SK-N-MC (cell line): ENCODE results near the gene VAV2.

Experiments
- DNase-seq: peaks from one replicate; pipeline ENCODE4 v3.0.0-alpha.2; 2011; ENCODE audit warnings: low read depth, low spot score
- H3K27ac ChIP-seq: fragments of 200-600 bp; sonication (generic); 2 replicates; pipeline ENCODE4 v1.5.1; 2016; ENCODE audit warnings: mixed run types
- H3K36me3 ChIP-seq: fragments of 200-600 bp; sonication (generic); 2 replicates; pipeline ENCODE4 v1.6.1; 2017; ENCODE audit warnings: antibody characterized with exemption, low read length, mixed read lengths; ENCODE audit not compliant: insufficient read depth
- H3K4me3 ChIP-seq: fragments of 200-600 bp; sonication (generic); 2 replicates; pipeline ENCODE4 v1.5.1; 2016
- H3K9ac ChIP-seq: fragments of 200-600 bp; sonication (generic); 2 replicates; pipeline ENCODE4 v1.8.0; 2017; ENCODE audit warnings: mixed run types, mixed read lengths; ENCODE audit not compliant: insufficient read length
- H3K9me3 ChIP-seq: fragments of 200-600 bp; sonication (generic); 2 replicates; pipeline ENCODE4 v1.6.1; 2017; ENCODE audit warnings: low read depth, mild to moderate bottlenecking, antibody characterized with exemption, low read length, moderate library complexity, mixed read lengths
- EZH2 ChIP-seq: fragments of 200-600 bp; sonication (generic); IDR thresholded peaks from one replicate; pipeline ENCODE4 v1.6.1; 2017; ENCODE audit warnings: antibody characterized with exemption
- FOXP2 ChIP-seq: optimal IDR thresholded peaks from 2 replicates; pipeline ENCODE3; 2011; ENCODE audit warnings: mild to moderate bottlenecking, moderate library complexity; ENCODE audit not compliant: insufficient read depth; ENCODE audit errors: extremely low read length, control extremely low read depth
- POLR2AphosphoS5 ChIP-seq: IDR thresholded peaks from 2 replicates; pipeline ENCODE4 v1.6.1; 2012; ENCODE audit warnings: mild to moderate bottlenecking, low read depth, low read length, borderline replicate concordance

Gene VAV2

DNA sequence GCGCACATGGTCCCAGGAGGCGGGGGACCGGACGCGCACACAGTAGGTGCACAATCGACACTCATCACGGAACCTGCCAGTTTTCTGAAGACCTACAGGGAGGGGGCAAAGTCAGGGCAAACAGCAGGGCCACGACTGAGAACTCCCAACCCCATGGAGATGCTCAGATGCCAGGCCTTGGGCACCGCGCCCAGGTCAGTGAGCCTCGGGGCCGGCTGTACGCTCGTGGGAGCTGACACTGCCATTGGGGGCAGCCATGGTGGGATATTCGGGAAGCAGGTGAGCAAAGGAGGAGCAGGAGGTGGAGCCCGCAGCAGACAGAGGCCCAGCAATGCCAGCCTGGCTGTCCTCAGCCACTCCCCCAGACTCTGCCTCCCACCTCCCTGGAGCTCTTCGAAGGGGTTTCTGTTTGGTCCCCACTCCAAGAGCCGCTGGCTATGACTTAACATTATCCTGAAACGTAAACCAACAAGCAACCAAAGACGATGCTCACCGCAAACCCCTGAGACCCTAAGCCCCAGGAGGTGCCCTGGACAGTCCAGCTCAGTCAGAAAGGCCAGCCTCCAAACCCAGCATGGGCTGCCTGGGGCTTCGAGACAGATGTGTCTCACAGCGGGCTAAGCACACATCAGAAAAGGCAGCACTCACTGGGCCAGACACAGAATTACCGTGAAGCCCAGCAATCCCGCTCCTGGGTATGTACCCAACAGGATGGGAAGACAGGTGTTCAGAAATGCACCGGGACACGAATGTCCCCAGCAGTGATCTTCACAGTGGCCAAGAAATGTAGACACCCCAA, 78.4 kb downstream of the VAV2 start:
- no peak overlapping the region for H3K4me3 ChIP-seq
- H3K9me3 ChIP-seq = no peaks in the 10 kb centered on the region
- no peaks in the 10 kb centered on the region for H3K36me3 ChIP-seq
- TF ChIP-seq EZH2 (no peak), POLR2AphosphoS5 (no peak), FOXP2 (no peak)
- no peak for DNase-seq
- H3K27ac ChIP-seq = no peak overlapping the region
- no peak overlapping the region for H3K9ac ChIP-seq

GRCh38 chr9:133910855-133911514, 81.1 kb downstream of the VAV2 start:
- TF ChIP-seq FOXP2 (no peak), EZH2 (no peak), POLR2AphosphoS5 (no peak)
- Histone ChIP-seq H3K36me3 (no peaks in the 10 kb centered on the region), H3K9me3 (no peaks in the 10 kb centered on the region), H3K27ac (no peak overlapping the region), H3K9ac (no peak overlapping the region), H3K4me3 (no peak overlapping the region)
- DNase-seq = no peak

DNA sequence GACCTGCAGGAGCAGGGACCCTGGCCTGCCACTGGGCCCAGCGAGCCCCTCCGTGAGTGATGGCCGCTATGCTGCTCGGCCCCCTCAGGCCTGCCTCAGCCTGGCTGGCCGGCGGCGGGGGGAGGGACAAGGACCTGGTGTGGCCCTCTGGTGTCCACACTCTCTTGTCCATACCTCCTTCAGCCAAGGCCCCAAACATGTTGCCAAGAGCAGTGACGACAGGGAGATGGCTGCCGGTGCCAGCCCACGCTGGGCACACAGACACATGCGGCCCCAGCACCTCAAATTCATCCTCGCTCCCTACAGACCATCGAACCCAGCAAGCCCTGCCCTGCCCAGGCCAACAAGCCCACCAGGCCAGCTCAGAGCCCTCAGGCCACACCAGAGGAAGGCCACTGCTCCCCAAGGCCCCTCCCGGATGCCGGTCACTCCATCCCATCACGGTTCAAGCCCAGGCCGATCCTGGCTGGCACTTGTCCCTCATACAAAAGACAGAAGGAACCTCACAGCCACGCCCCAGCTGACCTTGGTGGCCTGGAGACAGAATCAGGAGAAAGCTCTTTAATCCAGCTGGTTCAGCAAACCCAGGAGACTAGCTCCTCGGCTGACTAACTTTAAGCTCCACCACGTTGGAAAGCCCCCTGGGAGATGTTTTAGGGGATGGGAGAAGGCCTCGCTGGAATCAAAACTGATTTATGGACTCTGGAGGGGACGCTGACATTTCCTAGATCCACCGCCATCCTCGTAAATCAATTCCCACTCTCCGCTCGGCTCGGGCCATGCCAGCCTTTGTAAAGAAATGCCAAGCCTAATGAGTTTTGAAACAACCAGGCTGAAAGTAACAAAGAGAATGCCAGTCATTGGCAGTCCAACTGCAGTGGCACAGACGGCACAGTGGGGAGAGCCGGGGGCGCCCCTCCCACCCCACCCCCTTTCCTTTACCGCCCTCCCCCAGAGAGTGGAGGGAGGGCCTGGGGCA, 84.9 kb downstream of the VAV2 start:
- Histone ChIP-seq H3K9ac (no peak overlapping the region), H3K36me3 (no peaks in the 10 kb centered on the region), H3K27ac (no peak overlapping the region), H3K9me3 (no peaks in the 10 kb centered on the region), H3K4me3 (no peak overlapping the region)
- no peak for TF ChIP-seq POLR2AphosphoS5
- no peak for TF ChIP-seq FOXP2
- TF ChIP-seq EZH2 = no peak
- no peak for DNase-seq

DNA sequence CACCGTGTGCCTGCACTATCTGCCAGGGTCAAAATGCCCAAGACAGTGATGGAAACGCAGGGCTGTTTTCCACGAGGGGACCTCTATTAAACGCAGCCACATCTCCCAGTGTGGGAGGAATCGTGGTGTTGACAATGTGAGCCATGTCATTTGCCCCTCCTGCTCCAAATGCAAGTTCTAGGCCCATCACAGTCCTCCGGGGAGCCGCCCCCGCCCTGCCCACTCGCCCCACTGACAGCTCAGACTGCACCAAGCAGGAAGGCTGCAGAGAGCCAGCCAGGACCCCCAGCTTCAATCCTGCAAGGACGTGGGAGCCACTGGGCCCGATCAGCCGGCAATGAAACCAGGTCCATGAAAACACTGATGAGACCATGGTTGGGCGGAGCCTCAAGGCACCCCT, 85.9 kb downstream of the VAV2 start:
- no peak for TF ChIP-seq EZH2
- no peak for TF ChIP-seq POLR2AphosphoS5
- TF ChIP-seq FOXP2 = no peak
- no peaks in the 10 kb centered on the region for H3K36me3 ChIP-seq
- no peak overlapping the region for H3K27ac ChIP-seq
- H3K9ac ChIP-seq = no peak overlapping the region
- H3K9me3 ChIP-seq = no peaks in the 10 kb centered on the region
- no peak for DNase-seq
- no peak overlapping the region for H3K4me3 ChIP-seq

DNA sequence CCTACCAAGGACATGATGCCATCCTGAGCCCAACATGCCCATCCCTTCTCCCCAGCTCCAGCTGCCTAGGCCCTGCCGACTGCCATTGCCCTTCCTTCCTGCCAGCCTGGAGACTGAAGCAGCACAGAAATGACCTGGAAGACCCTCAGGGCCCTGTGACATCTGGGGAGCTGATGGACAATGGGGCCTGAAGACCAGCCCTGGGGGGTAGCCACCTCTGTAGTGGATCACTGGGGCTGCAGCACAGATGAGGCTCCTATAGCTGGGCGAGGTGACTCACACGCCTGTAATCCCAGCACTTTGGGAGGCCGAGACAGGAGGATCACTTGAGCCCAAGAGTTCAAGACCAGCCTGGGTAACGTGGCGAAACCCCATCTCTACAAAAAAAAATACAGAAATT, 86.6 kb downstream of the VAV2 start:
- TF ChIP-seq FOXP2 = no peak
- no peak for TF ChIP-seq EZH2
- TF ChIP-seq POLR2AphosphoS5 = no peak
- H3K4me3 ChIP-seq = no peak overlapping the region
- no peak for DNase-seq
- no peaks in the 10 kb centered on the region for H3K9me3 ChIP-seq
- no peak overlapping the region for H3K9ac ChIP-seq
- H3K27ac ChIP-seq = no peak overlapping the region
- no peaks in the 10 kb centered on the region for H3K36me3 ChIP-seq

DNA sequence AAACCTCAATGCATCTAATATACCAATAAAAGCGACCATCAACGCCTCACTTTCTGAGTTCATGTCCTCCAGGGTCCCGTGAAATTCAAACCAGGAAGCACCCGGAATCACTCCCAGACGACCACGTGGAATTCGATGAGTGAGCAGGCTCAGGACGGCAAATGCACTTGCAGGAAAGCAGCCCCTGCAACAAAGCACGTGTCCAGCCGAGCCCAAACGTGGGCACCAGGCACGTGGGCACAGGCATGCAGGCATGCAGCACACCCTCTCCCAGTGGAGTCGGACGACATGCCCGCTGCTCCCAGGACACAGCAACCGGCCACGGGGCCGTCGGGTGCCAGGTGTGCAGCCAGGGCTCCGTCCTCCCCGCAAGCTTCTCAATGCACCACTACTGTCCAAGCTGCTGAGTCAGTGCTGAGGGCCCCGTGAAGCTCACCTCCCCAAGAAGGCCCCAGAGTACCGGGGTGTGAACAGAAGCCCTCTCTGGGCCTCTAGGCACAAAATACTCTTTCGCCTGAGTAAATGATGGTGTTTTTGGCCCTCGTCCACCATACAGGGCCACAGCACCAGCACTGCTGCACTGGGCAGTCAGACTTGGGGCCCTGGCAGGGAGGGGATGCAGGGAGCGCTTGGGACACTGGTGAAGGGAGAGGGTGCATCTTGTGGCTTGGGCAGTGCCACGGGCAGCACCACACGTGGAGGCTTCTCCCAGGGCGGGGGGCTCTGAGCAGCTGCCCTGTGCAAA, 87.6 kb downstream of the VAV2 start:
- TF ChIP-seq FOXP2 (no peak), POLR2AphosphoS5 (no peak), EZH2 (no peak)
- DNase-seq = no peak
- no peak overlapping the region for H3K4me3 ChIP-seq
- no peak overlapping the region for H3K27ac ChIP-seq
- no peaks in the 10 kb centered on the region for H3K9me3 ChIP-seq
- no peak overlapping the region for H3K9ac ChIP-seq
- H3K36me3 ChIP-seq = no peaks in the 10 kb centered on the region

- no peak for DNase-seq
- no peak for TF ChIP-seq POLR2AphosphoS5
- TF ChIP-seq EZH2 = no peak
- TF ChIP-seq FOXP2 = no peak
- no peak overlapping the region for H3K4me3 ChIP-seq
- H3K9me3 ChIP-seq = no peaks in the 10 kb centered on the region
- no peaks in the 10 kb centered on the region for H3K36me3 ChIP-seq
- no peak overlapping the region for H3K9ac ChIP-seq
- H3K27ac ChIP-seq = no peak overlapping the region
These were observed 90.8 kb downstream of the VAV2 start for GRCh38 chr9:133901184-133901835.
